Thyroid gland (tissue), 4 donors: ENCODE results near the gene LIN54.

ENCODE experiments used
- CTCF ChIP-seq, 6 experiments: fragments of 200-600 bp in 3 of 6; fragments of 450-650 bp in 3 of 6; sonication (generic) in 3 of 6; IDR thresholded peaks; one replicate each; pipeline ENCODE4 v1.5.1; 2016 to 2019; ENCODE audit warnings: antibody characterized with exemption in 6 of 6, mild to moderate bottlenecking in 2 of 6, inconsistent platforms in 1 of 6, moderate library complexity in 1 of 6
- POLR2A ChIP-seq, 2 donors: fragments of 450-650 bp; IDR thresholded peaks; one replicate each; pipeline ENCODE4 v1.6.1; 2017; ENCODE audit warnings: antibody characterized with exemption in 2 of 2, mild to moderate bottlenecking in 2 of 2, moderate library complexity in 1 of 2

DNA sequence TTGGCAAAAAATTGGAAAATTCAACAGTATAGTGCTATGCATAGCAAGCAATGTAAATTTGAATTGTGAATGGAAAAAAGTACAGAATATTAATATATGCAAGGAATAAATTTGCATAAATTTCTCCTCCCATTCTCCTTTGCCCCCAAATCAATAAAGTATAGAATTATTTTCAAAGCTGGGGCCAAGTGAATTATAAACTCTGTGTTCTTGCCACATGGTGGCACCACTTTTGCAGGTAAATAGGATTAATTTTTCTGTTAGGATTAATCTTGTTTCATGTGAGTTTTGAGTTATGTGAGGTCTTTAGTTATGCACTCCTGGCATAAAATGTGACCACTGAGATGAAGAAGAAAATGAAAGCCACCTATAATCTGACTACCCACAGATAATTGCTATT lies 44.3 kb upstream of the LIN54 start:
- TF ChIP-seq CTCF (IDR thresholded peaks at IDR 0.05), result peak in 2 of 6 experiments; percentile 18 to 25
- no peak for TF ChIP-seq POLR2A (IDR thresholded peaks at IDR 0.05)
